ENCODE results near the gene VPS35L. TPM values are rescaled to one million over a fixed set of nuclear protein-coding genes. Genes with fewer than 3 reads are reported as not detected.

The VPS35L gene
- polyA plus RNA-seq, 1 experiment = 83.2 TPM

DNA sequence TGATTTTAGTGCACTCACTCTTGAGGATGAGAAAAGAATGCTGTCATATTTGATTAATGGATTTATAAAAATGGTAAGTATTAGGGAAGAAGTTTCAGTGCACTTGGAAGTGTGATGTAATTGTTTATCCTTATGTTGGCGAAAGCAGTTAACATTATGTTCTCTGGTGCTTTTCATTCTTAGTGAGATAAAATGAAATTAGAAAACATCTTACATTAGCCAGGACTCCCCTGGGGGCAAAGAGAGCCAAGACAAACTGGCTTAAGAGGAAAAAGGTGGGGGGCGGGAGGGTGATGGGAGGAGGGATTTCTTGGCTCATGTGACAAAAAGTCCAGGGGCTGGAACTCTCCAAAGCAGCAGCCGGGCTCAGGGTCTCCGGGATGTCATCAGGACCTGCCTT, 89.4 kb downstream of the VPS35L start:
- CTCF ChIA-PET = no interaction called here

DNA sequence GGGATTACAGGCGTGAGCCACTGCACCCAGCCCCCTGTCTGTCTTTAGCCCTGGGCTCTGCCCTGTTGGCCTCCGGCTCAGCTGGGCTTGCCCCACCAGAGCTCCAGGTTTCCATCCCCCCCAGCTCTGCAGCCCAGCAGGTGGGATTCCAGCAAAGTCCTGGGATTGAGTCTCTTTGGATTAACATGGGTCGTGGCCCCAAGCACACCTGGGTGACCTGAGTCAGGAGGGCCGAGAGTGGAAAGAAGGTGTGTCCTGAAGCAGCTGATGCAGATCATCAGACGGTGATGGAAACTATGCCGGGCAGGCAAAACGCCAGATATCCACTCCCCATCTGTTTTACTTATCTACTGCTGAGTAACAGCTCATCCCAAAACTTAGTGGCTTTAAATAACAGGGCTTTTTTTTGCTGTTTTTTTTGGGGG, 90.1 kb downstream of the VPS35L start:
- Histone ChIP-seq H3K4me3 (ENCODE audit: low read depth, low read length) (no peak overlapping the region), H3K36me3 (ENCODE audit: control insufficient read depth, insufficient read depth, low read length) (peaks cover 6% of the 10 kb centered on the region; the same call in 1 of the 2 replicates), H3K27me3 (ENCODE audit: control insufficient read depth, insufficient read depth, low read length) (no peaks in the 10 kb centered on the region)
- CTCF ChIA-PET = interaction anchor here (0.7 to 0.9 kb wide), 2 partner anchors 26 to 38 kb away, joined by 3 read pairs; no protein-coding TSS in a partner anchor
- TF ChIP-seq, protein P1, sequence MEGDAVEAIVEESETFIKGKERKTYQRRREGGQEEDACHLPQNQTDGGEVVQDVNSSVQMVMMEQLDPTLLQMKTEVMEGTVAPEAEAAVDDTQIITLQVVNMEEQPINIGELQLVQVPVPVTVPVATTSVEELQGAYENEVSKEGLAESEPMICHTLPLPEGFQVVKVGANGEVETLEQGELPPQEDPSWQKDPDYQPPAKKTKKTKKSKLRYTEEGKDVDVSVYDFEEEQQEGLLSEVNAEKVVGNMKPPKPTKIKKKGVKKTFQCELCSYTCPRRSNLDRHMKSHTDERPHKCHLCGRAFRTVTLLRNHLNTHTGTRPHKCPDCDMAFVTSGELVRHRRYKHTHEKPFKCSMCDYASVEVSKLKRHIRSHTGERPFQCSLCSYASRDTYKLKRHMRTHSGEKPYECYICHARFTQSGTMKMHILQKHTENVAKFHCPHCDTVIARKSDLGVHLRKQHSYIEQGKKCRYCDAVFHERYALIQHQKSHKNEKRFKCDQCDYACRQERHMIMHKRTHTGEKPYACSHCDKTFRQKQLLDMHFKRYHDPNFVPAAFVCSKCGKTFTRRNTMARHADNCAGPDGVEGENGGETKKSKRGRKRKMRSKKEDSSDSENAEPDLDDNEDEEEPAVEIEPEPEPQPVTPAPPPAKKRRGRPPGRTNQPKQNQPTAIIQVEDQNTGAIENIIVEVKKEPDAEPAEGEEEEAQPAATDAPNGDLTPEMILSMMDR (IDR thresholded peaks at IDR 0.05; ENCODE audit: insufficient read depth, low read depth, low read length) = no peak
- POLR2A ChIA-PET = no interaction called here
- no peak for DNase-seq (ENCODE audit: low read depth)

More for the DNA sequence above, 89.4 kb downstream of the VPS35L start:
- POLR2A ChIA-PET = no interaction called here
- no peak overlapping the region for H3K4me3 ChIP-seq (ENCODE audit: low read depth, low read length)
- TF ChIP-seq, protein P1 (IDR thresholded peaks at IDR 0.05; ENCODE audit: insufficient read depth, low read depth, low read length) = no peak
- no peak for DNase-seq (ENCODE audit: low read depth)
- no peaks in the 10 kb centered on the region for H3K27me3 ChIP-seq (ENCODE audit: control insufficient read depth, insufficient read depth, low read length)
- peaks cover 6% of the 10 kb centered on the region; the same call in 1 of the 2 replicates for H3K36me3 ChIP-seq (ENCODE audit: control insufficient read depth, insufficient read depth, low read length)

DNA sequence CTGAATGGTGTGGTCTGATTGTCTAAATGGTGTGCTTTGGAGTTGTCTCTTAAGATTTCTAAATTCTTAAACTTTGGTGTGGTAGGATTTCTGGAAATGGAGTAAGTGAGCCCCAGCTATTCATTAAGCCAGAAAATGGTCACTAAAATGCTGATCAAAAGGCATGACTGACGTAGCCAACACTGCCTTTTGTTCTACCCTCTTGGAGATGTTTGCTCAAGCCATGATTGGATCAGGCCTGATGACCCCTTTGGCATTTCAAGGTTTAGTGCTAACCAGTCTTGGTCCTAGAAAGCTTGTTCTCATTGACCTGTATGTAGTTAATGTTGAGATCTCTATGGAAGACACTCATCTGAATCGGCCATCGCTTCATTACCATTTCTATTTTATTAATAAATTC, 94.5 kb downstream of the VPS35L start:
- DNase-seq (ENCODE audit: low read depth) = no peak
- Histone ChIP-seq H3K36me3 (ENCODE audit: control insufficient read depth, insufficient read depth, low read length) (peaks cover 19% of the 10 kb centered on the region), H3K4me3 (ENCODE audit: low read depth, low read length) (no peak overlapping the region), H3K27me3 (ENCODE audit: control insufficient read depth, insufficient read depth, low read length) (no peaks in the 10 kb centered on the region)
- ChIA-PET POLR2A (no interaction called here), CTCF (interaction anchor here (0.5 to 1.2 kb wide), 2 partner anchors 50 to 62 kb away, joined by 3 read pairs; no protein-coding TSS in a partner anchor)
- TF ChIP-seq, protein P1 (IDR thresholded peaks at IDR 0.05; ENCODE audit: insufficient read depth, low read depth, low read length) = no peak

DNA sequence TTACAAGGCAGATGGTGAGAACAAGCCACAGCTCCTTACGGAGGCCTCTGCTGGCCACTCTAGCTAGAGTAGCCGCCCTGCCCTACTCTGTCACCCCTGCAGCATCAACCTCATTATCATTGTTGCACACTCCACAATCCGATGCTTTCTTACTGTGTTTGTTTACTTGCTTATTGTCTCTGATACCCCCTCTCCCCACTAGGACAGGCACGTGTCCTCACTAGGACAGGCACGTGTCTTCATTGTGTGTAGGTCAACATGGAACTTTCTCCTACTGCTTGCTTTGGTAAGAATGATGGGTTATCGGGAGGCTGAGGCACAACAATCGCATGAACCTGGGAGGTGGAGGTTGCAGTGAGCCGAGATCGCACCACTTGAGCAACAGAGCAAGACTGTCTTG, 98.6 kb downstream of the VPS35L start:
- DNase-seq (ENCODE audit: low read depth) = no peak
- Histone ChIP-seq H3K36me3 (ENCODE audit: control insufficient read depth, insufficient read depth, low read length) (peaks cover 19% of the 10 kb centered on the region), H3K4me3 (ENCODE audit: low read depth, low read length) (no peak overlapping the region), H3K27me3 (ENCODE audit: control insufficient read depth, insufficient read depth, low read length) (no peaks in the 10 kb centered on the region)
- CTCF ChIA-PET = interaction anchor here (0.8 kb wide), 1 partner anchor 53 kb away, joined by 3 read pairs; no protein-coding TSS in a partner anchor
- TF ChIP-seq, protein P1 (IDR thresholded peaks at IDR 0.05; ENCODE audit: insufficient read depth, low read depth, low read length) = no peak
- POLR2A ChIA-PET = no interaction called here

DNA sequence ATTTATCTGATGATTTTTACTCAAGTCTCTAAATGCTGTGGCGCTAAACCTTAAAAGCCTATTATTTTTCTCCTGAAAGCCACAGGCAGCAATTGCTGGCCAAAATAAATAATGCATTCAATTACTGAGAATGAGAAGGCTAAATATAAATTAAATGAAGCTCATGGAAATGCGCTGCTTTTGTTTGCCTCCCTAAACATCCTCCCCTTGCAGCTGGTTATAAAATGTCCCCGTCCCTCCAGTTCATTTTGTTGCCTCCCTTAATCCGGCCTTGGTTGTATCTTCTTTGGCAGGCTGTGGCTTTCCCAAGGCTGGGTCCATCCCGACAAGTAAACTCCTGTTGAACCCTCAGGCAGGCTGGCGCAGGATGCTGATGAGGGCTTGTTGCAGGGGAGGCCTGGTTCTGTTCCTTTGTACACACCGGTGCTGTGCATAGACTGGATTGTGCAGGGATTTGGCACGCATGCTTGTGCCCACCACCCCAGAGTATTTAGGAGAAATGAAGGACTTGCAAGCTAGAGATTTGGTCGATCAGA, 99.8 kb downstream of the VPS35L start:
- ChIA-PET CTCF (no interaction called here), POLR2A (no interaction called here)
- Histone ChIP-seq H3K36me3 (ENCODE audit: control insufficient read depth, insufficient read depth, low read length) (peaks cover 20% of the 10 kb centered on the region), H3K4me3 (ENCODE audit: low read depth, low read length) (no peak overlapping the region), H3K27me3 (ENCODE audit: control insufficient read depth, insufficient read depth, low read length) (no peaks in the 10 kb centered on the region)
- DNase-seq (ENCODE audit: low read depth) = no peak
- TF ChIP-seq, protein P1 (IDR thresholded peaks at IDR 0.05; ENCODE audit: insufficient read depth, low read depth, low read length) = no peak
